Body of pancreas (tissue), 4 donors: ENCODE data around the gene AKR1C1.

ENCODE experiments used
- POLR2A ChIP-seq, 3 donors: fragments of 450-650 bp; IDR thresholded peaks; one replicate each; pipeline ENCODE4 v1.6.1; 2016; ENCODE audit warnings: antibody characterized with exemption in 3 of 3, mild to moderate bottlenecking in 2 of 3
- TF ChIP-seq, protein P1 (sequence below), 7 experiments: fragments of 450-650 bp in 4 of 7; fragments of 200-600 bp in 3 of 7; sonication (generic) in 3 of 7; IDR thresholded peaks; one replicate each; pipeline ENCODE4 v1.5.1; 2016 to 2019; ENCODE audit warnings: antibody characterized with exemption in 7 of 7

GRCh38 chr10:4941540-4942330 lies 21.5 kb upstream of the AKR1C1 start:
- TF ChIP-seq, protein P1, sequence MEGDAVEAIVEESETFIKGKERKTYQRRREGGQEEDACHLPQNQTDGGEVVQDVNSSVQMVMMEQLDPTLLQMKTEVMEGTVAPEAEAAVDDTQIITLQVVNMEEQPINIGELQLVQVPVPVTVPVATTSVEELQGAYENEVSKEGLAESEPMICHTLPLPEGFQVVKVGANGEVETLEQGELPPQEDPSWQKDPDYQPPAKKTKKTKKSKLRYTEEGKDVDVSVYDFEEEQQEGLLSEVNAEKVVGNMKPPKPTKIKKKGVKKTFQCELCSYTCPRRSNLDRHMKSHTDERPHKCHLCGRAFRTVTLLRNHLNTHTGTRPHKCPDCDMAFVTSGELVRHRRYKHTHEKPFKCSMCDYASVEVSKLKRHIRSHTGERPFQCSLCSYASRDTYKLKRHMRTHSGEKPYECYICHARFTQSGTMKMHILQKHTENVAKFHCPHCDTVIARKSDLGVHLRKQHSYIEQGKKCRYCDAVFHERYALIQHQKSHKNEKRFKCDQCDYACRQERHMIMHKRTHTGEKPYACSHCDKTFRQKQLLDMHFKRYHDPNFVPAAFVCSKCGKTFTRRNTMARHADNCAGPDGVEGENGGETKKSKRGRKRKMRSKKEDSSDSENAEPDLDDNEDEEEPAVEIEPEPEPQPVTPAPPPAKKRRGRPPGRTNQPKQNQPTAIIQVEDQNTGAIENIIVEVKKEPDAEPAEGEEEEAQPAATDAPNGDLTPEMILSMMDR (IDR thresholded peaks at IDR 0.05), result no peak
- TF ChIP-seq POLR2A (IDR thresholded peaks at IDR 0.05), result no peak
